Measurements from ENCODE around the gene CPED1. TPM values are rescaled to one million over a fixed set of nuclear protein-coding genes. Genes with fewer than 3 reads are reported as not detected.
"Not testable (repeated sequence)": the region's sequence is repeated elsewhere in the genome, so short reads cannot be mapped to it uniquely, and the experiment has no call there.

The CPED1 gene
- total RNA-seq, 1 donor from 2014 or later = 25.8 TPM

GRCh38 chr7:121153411-121153810 lies 164.9 kb downstream of the CPED1 start:
- DNase-seq = no peak

- peak; percentile 55 for DNase-seq
These were observed 165.5 kb downstream of the CPED1 start for GRCh38 chr7:121153995-121154394.

- DNase-seq = no peak
These were observed 168.3 kb downstream of the CPED1 start for GRCh38 chr7:121156825-121157224.

GRCh38 chr7:121157341-121157751 lies 168.8 kb downstream of the CPED1 start:
- no peak for DNase-seq

GRCh38 chr7:121157885-121158590 lies 169.5 kb downstream of the CPED1 start:
- DNase-seq = no peak

- peak; percentile 8 for DNase-seq
These were observed 170.2 kb downstream of the CPED1 start for GRCh38 chr7:121158665-121159064.

GRCh38 chr7:121159553-121159952 lies 171.0 kb downstream of the CPED1 start:
- no peak for DNase-seq

- no peak for DNase-seq
These were observed 171.9 kb downstream of the CPED1 start for GRCh38 chr7:121160150-121161008.

GRCh38 chr7:121163699-121164098 lies 175.2 kb downstream of the CPED1 start:
- DNase-seq = no peak

- no peak for DNase-seq
These were observed 175.7 kb downstream of the CPED1 start for GRCh38 chr7:121164247-121164646.

- no peak for DNase-seq
These were observed 178.4 kb downstream of the CPED1 start for GRCh38 chr7:121166916-121167315.

GRCh38 chr7:121167971-121168370 lies 179.5 kb downstream of the CPED1 start:
- DNase-seq = no peak

- DNase-seq = no peak
These were observed 181.0 kb downstream of the CPED1 start for GRCh38 chr7:121169469-121169868.

GRCh38 chr7:121172484-121172883 lies 184.0 kb downstream of the CPED1 start:
- DNase-seq = no peak

GRCh38 chr7:121175826-121176225 lies 187.3 kb downstream of the CPED1 start:
- DNase-seq = no peak

- DNase-seq = no peak
These were observed 189.9 kb downstream of the CPED1 start for GRCh38 chr7:121178452-121178851.

GRCh38 chr7:121178869-121179497 lies 190.5 kb downstream of the CPED1 start:
- DNase-seq = no peak

- DNase-seq = no peak
These were observed 192.0 kb downstream of the CPED1 start for GRCh38 chr7:121180436-121181063.

- DNase-seq = no peak
These were observed 192.8 kb downstream of the CPED1 start for GRCh38 chr7:121181357-121181756.

GRCh38 chr7:121182281-121182680 lies 193.8 kb downstream of the CPED1 start:
- no peak for DNase-seq

- no peak for DNase-seq
These were observed 194.4 kb downstream of the CPED1 start for GRCh38 chr7:121182902-121183301.

GRCh38 chr7:121183883-121184282 lies 195.4 kb downstream of the CPED1 start:
- DNase-seq = not testable (repeated sequence)

- DNase-seq = no peak
These were observed 198.2 kb downstream of the CPED1 start for GRCh38 chr7:121186746-121187145.
